Kidney epithelial cell (primary cell): ENCODE measurements around the gene NEDD4L. TPM values are rescaled to one million over a fixed set of nuclear protein-coding genes. Genes with fewer than 3 reads are reported as not detected.

Experiments used
- DNase-seq: peaks from one replicate; pipeline ENCODE4 v3.0.0-alpha.2; 2010; ENCODE audit warnings: low read depth
- H3K27me3 ChIP-seq: 2 replicates; pipeline ENCODE4 v1.6.0; 2011; ENCODE audit warnings: low read length; ENCODE audit not compliant: control insufficient read depth, insufficient read depth
- H3K36me3 ChIP-seq: 2 replicates; pipeline ENCODE4 v1.5.1; 2011; ENCODE audit warnings: low read length; ENCODE audit not compliant: control insufficient read depth, insufficient read depth
- H3K4me3 ChIP-seq: 2 replicates; pipeline ENCODE4 v1.5.1; 2011; ENCODE audit warnings: low read depth, mild to moderate bottlenecking, control low read depth, low read length
- CTCF ChIP-seq: IDR thresholded peaks from 2 replicates; pipeline ENCODE4 v1.5.1; 2011; ENCODE audit warnings: mild to moderate bottlenecking, moderate library complexity, low read length, control low read depth, inconsistent platforms; ENCODE audit not compliant: insufficient read depth, poor library complexity, severe bottlenecking
- total RNA-seq: library from RNA; depleted of rRNA; stranded (reverse); fragments of >200 nt; gene quantifications from 2 replicates; pipeline ENCODE4 v1.2.3, GENCODE V29; 2015

The NEDD4L gene
- total RNA-seq, 1 donor from 2014 or later = 88.3 TPM

- Histone ChIP-seq H3K27me3 (no peaks in the 10 kb centered on the region), H3K36me3 (no peaks in the 10 kb centered on the region), H3K4me3 (no peak overlapping the region)
- TF ChIP-seq CTCF = no peak
- DNase-seq = no peak
Observed at GRCh38 chr18:58205443-58206160, 161.6 kb downstream of the NEDD4L start.

GRCh38 chr18:58207520-58208152 is 163.6 kb downstream of the NEDD4L start:
- H3K4me3 ChIP-seq = no peak overlapping the region
- no peak for DNase-seq
- no peaks in the 10 kb centered on the region for H3K27me3 ChIP-seq
- H3K36me3 ChIP-seq = no peaks in the 10 kb centered on the region
- TF ChIP-seq CTCF = no peak

GRCh38 chr18:58208207-58208932 is 164.3 kb downstream of the NEDD4L start:
- TF ChIP-seq CTCF = no peak
- H3K36me3 ChIP-seq = no peaks in the 10 kb centered on the region
- no peak for DNase-seq
- H3K27me3 ChIP-seq = no peaks in the 10 kb centered on the region
- H3K4me3 ChIP-seq = no peak overlapping the region

GRCh38 chr18:58209326-58209725 is 165.3 kb downstream of the NEDD4L start:
- Histone ChIP-seq H3K36me3 (no peaks in the 10 kb centered on the region), H3K4me3 (no peak overlapping the region), H3K27me3 (no peaks in the 10 kb centered on the region)
- TF ChIP-seq CTCF = no peak
- DNase-seq = no peak

- H3K27me3 ChIP-seq = no peaks in the 10 kb centered on the region
- no peak for DNase-seq
- TF ChIP-seq CTCF = no peak
- H3K4me3 ChIP-seq = no peak overlapping the region
- H3K36me3 ChIP-seq = no peaks in the 10 kb centered on the region
Observed at GRCh38 chr18:58211510-58211909, 167.5 kb downstream of the NEDD4L start.
